ENCODE data around the gene SLC6A11.

- TF ChIP-seq POLR2A (IDR thresholded peaks at IDR 0.05): no peak
- no peak for TF ChIP-seq CTCF (IDR thresholded peaks at IDR 0.05)
These were observed 8.4 kb downstream of the SLC6A11 start for GRCh38 chr3:10824468-10824867.

Data from tibial nerve (tissue), 3 donors.